Measurements from ENCODE around the gene SBK1.

SBK1 gene

GRCh38 chr16:28283173-28283572 is 9.2 kb upstream of the SBK1 start:
- no peak for DNase-seq

- DNase-seq: no peak
These were observed 8.3 kb upstream of the SBK1 start for GRCh38 chr16:28283798-28284577.

GRCh38 chr16:28285649-28286048 is 6.7 kb upstream of the SBK1 start:
- DNase-seq: no peak

- DNase-seq: no peak
These were observed 4.2 kb upstream of the SBK1 start for GRCh38 chr16:28288114-28288513.

GRCh38 chr16:28289048-28289447 is 3.3 kb upstream of the SBK1 start:
- DNase-seq: no peak

- no peak for DNase-seq
These were observed 2.1 kb upstream of the SBK1 start for GRCh38 chr16:28289939-28290858.

- no peak for DNase-seq
These were observed 1.5 kb upstream of the SBK1 start for GRCh38 chr16:28290859-28291254.

- DNase-seq: no peak
These were observed 641 bp downstream of the SBK1 start for GRCh38 chr16:28292731-28293600.

GRCh38 chr16:28293601-28293960 is 1.3 kb downstream of the SBK1 start:
- no peak for DNase-seq

GRCh38 chr16:28294201-28294600 is 1.9 kb downstream of the SBK1 start:
- DNase-seq: no peak

GRCh38 chr16:28295276-28295675 is 3.0 kb downstream of the SBK1 start:
- no peak for DNase-seq

- DNase-seq: no peak
These were observed 5.0 kb downstream of the SBK1 start for GRCh38 chr16:28297308-28297707.

- no peak for DNase-seq
These were observed 5.6 kb downstream of the SBK1 start for GRCh38 chr16:28297784-28298510.

- no peak for DNase-seq
These were observed 6.2 kb downstream of the SBK1 start for GRCh38 chr16:28298511-28298878.

GRCh38 chr16:28300327-28300726 is 8.0 kb downstream of the SBK1 start:
- DNase-seq: no peak

GRCh38 chr16:28301154-28301553 is 8.8 kb downstream of the SBK1 start:
- DNase-seq: no peak

GRCh38 chr16:28301620-28302019 is 9.3 kb downstream of the SBK1 start:
- DNase-seq: no peak

- no peak for DNase-seq
These were observed 10.8 kb downstream of the SBK1 start for GRCh38 chr16:28303132-28303531.

- no peak for DNase-seq
These were observed 11.9 kb downstream of the SBK1 start for GRCh38 chr16:28304214-28304613.

- DNase-seq: no peak
These were observed 15.6 kb downstream of the SBK1 start for GRCh38 chr16:28307936-28308335.

GRCh38 chr16:28308794-28309584 is 16.7 kb downstream of the SBK1 start:
- no peak for DNase-seq
